ENCODE results near the gene OR1K1.

Gene OR1K1

DNA sequence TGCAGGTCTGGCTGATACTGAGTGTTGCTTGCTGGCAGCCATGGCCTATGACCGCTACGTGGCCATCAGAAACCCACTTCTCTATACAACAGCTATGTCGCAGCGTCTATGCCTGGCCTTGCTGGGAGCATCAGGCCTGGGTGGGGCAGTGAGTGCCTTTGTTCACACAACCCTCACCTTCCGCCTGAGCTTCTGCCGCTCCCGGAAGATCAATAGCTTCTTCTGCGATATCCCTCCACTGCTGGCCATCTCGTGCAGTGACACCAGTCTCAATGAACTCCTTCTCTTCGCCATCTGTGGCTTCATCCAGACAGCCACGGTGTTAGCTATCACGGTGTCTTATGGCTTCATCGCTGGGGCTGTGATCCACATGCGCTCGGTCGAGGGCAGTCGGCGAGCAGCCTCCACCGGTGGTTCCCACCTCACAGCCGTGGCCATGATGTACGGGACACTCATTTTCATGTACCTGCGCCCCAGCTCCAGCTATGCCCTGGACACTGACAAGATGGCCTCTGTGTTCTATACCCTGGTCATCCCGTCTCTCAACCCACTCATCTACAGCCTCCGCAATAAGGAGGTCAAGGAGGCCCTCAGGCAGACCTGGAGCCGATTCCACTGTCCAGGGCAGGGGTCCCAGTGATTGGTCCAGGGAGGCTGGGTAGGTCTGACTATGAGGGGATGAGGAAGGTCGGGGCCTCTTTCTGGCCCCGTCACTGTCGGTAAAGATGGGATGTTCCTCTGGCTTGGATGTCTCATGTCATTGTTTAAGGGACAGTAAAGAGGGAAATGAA is 10.5 kb upstream of the OR1K1 start:
- Mint-ChIP-seq H3K36me3 (ENCODE audit: low read depth) (no peaks in the 10 kb centered on the region), H3K9me3 (no peaks in the 10 kb centered on the region), H3K4me3 (no peak overlapping the region), H3K4me1 (no peaks in the 10 kb centered on the region), H3K27me3 (ENCODE audit: low read depth) (peaks cover 13% of the 10 kb centered on the region), H3K27ac (no peak overlapping the region)
- TF ChIP-seq, protein P1, sequence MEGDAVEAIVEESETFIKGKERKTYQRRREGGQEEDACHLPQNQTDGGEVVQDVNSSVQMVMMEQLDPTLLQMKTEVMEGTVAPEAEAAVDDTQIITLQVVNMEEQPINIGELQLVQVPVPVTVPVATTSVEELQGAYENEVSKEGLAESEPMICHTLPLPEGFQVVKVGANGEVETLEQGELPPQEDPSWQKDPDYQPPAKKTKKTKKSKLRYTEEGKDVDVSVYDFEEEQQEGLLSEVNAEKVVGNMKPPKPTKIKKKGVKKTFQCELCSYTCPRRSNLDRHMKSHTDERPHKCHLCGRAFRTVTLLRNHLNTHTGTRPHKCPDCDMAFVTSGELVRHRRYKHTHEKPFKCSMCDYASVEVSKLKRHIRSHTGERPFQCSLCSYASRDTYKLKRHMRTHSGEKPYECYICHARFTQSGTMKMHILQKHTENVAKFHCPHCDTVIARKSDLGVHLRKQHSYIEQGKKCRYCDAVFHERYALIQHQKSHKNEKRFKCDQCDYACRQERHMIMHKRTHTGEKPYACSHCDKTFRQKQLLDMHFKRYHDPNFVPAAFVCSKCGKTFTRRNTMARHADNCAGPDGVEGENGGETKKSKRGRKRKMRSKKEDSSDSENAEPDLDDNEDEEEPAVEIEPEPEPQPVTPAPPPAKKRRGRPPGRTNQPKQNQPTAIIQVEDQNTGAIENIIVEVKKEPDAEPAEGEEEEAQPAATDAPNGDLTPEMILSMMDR (IDR thresholded peaks at IDR 0.05; ENCODE audit: unreplicated experiment in 3 of 3): no peak

DNA sequence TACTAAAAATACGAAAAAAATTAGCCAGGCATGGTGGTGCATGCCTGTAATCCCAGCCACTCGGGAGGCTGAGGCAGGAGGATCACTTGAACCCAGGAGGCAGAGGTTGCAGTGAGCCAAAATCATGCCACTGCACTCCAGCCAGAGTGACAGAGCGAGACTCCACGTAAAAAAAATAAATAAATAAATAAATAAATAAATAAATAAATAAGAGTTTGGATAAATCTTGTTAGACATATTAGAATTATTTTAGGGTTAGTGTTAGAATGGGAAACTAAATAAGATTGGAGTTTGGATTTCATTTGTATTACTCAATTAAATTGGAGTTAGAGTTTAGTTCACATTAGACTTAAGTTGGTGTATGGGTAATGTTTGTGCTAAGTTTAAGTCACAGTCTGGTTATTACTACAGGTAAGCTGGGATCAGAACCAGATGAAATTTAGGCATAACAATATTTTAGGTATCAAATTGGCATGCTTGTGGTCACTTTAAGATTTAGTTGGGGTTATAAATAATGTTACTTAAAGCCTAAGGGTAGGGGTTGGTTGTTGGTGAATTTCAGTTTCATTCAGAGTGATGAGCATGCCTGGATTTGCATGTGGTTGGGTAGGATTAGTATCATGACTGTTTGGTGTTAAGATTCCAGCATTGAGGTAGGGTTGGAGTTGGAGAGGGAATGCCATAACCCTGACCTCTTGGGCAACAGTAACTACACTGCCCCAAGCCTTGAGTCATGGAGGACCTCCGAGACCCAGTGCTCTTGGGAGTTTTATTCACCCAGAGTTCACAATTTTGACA is 7.9 kb upstream of the OR1K1 start:
- Mint-ChIP-seq H3K9me3 (no peaks in the 10 kb centered on the region), H3K27me3 (ENCODE audit: low read depth) (peaks cover 14% of the 10 kb centered on the region), H3K27ac (no peak overlapping the region), H3K36me3 (ENCODE audit: low read depth) (no peaks in the 10 kb centered on the region), H3K4me1 (no peaks in the 10 kb centered on the region), H3K4me3 (no peak overlapping the region)
- TF ChIP-seq, protein P1 (IDR thresholded peaks at IDR 0.05; ENCODE audit: unreplicated experiment in 3 of 3): no peak

DNA sequence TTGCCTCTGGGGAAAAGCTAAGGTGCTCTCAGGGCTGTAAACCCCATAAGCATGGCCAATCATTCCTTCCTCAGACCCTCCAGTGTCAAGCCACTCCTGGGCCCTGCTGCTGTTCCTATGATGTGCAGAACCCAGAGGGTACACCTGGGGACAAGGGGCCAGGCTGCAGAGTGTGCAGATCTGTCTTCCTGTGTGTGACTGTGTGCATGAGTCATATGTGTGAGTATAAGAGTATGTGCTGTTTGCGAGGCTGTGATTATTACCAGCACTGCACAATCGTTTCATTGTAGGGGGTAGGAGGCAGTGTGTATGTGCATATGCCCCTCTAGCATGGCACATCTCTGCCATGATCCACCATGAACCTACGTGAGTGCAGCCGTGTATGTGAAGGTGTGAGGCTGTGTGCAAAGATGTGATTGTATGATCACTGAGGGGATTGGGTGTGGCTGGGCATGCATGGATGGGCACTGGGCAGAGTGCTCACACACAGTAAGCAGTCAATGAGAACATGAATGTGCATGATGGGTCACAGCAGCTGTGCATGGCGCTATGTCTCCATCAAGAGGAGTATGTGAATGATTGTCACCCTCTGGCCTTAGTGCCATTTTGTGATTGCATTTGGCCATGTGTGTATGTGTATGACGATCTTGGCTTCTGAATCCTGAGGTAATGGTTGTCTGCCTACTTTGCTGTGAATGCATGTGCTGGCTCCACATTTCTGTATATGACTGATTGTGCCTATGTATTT is 2.4 kb upstream of the OR1K1 start:
- peaks cover 9% of the 10 kb centered on the region for H3K27me3 Mint-ChIP-seq (ENCODE audit: low read depth)
- no peak overlapping the region for H3K4me3 Mint-ChIP-seq
- H3K4me1 Mint-ChIP-seq: no peaks in the 10 kb centered on the region
- H3K9me3 Mint-ChIP-seq: no peaks in the 10 kb centered on the region
- no peak overlapping the region for H3K27ac Mint-ChIP-seq
- H3K36me3 Mint-ChIP-seq (ENCODE audit: low read depth): no peaks in the 10 kb centered on the region
- TF ChIP-seq, protein P1 (IDR thresholded peaks at IDR 0.05; ENCODE audit: unreplicated experiment in 3 of 3): no peak

DNA sequence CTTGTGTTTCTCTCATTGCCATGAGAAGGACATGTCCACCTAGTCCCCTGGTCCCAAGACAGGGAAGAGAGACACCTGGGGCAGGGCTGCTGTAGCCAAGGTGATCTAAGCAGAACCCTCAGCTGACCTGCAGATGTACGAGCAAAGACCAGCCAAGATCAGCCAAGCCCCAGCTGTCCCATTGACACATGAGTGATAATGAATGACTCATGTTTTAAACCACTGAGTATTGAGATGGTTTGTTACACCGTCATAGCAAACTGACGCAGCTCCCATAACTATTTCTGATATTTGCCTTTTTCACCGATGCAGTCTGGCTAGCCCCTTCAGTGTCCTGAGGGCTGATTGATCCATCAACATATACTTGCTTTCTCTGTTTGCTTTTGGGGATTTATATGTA is 6.7 kb downstream of the OR1K1 start:
- TF ChIP-seq, protein P1 (IDR thresholded peaks at IDR 0.05; ENCODE audit: unreplicated experiment in 3 of 3): no peak
- Mint-ChIP-seq H3K36me3 (ENCODE audit: low read depth) (no peaks in the 10 kb centered on the region), H3K4me3 (no peak overlapping the region), H3K9me3 (no peaks in the 10 kb centered on the region), H3K27me3 (ENCODE audit: low read depth) (peaks cover 3% of the 10 kb centered on the region), H3K27ac (no peak overlapping the region), H3K4me1 (no peaks in the 10 kb centered on the region)

DNA sequence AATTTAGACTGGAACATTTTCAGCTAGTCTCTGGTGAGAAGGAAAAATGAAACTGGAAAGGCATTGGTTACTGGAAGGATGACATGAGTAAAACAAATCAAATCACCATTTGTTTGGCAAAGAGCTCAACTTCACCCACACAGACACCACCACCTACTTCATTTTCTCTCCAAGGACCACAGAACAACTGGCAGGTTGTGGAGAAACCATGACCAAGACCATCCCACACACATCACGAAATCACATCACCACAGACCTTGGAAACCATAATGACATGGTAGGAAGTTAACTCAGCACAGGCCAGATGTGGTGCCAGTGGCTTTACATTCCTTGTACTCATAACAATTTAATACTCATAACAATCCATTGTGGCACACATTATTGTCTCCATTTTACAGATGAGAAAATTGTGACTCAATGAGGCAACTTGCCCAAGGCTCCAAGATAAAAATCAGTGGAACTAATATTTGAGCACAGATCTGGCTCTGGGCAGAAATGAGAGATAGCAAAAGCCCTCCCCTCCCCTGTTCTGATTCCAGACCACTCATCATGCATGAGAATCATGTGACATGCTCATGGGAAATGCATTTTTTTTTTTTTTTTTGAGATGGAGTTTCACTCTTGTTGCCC is 7.5 kb downstream of the OR1K1 start:
- peaks cover 3% of the 10 kb centered on the region for H3K27me3 Mint-ChIP-seq (ENCODE audit: low read depth)

More for the DNA sequence above, 7.5 kb downstream of the OR1K1 start:
- Mint-ChIP-seq H3K4me3 (no peak overlapping the region), H3K9me3 (no peaks in the 10 kb centered on the region), H3K27ac (no peak overlapping the region), H3K4me1 (no peaks in the 10 kb centered on the region), H3K36me3 (ENCODE audit: low read depth) (no peaks in the 10 kb centered on the region)
- TF ChIP-seq, protein P1 (IDR thresholded peaks at IDR 0.05; ENCODE audit: unreplicated experiment in 3 of 3): no peak
